Stomach (tissue), 9 donors: ENCODE data around the gene DNAJC15. TPM values are rescaled to one million over a fixed set of nuclear protein-coding genes. Genes with fewer than 3 reads are reported as not detected.

ENCODE experiments used
- DNase-seq, 2 donors: peaks; one replicate each; pipeline versions ENCODE4 v3.0.0 to v3.0.0-alpha.2; 2013 to 2019
- H3K27ac ChIP-seq, 5 donors: fragments of 200-600 bp in 4 of 5; sonication (generic) in 4 of 5; one replicate each; pipeline ENCODE4 v1.5.1; 2013 to 2019; ENCODE audit warnings: mild to moderate bottlenecking in 1 of 5, moderate library complexity in 1 of 5
- H3K27me3 ChIP-seq, 3 donors: fragments of 200-600 bp; sonication (generic); one replicate each; pipeline ENCODE4 v1.5.1; 2017 to 2019; ENCODE audit warnings: mixed run types in 1 of 3
- H3K36me3 ChIP-seq, 4 donors: fragments of 200-600 bp; sonication (generic); 1 replicate in 3 of 4; 2 replicates in 1 of 4; pipeline ENCODE4 v1.5.1; 2016 to 2019
- H3K4me1 ChIP-seq, 4 donors: fragments of 200-600 bp; sonication (generic); one replicate each; pipeline ENCODE4 v1.5.1; 2016 to 2019
- H3K4me3 ChIP-seq, 4 donors: fragments of 200-600 bp; sonication (generic) in 3 of 4; one replicate each; pipeline ENCODE4 v1.5.1; 2016 to 2019; ENCODE audit warnings: mild to moderate bottlenecking in 1 of 4
- H3K9me3 ChIP-seq, 4 donors: fragments of 200-600 bp; sonication (generic); one replicate each; pipeline ENCODE4 v1.5.1; 2016 to 2019
- CTCF ChIP-seq, 7 experiments: fragments of 450-650 bp in 4 of 7; fragments of 200-600 bp in 3 of 7; sonication (generic) in 3 of 7; IDR thresholded peaks; one replicate each; pipeline ENCODE4 v1.5.1; 2016 to 2019; ENCODE audit warnings: antibody characterized with exemption in 7 of 7, control low read depth in 2 of 7, mild to moderate bottlenecking in 1 of 7
- EP300 ChIP-seq: sonication (generic); formaldehyde crosslinking; IDR thresholded peaks from one replicate; pipeline ENCODE4 v1.6.1; 2017; ENCODE audit warnings: antibody characterized with exemption
- POLR2A ChIP-seq, 4 donors: fragments of 450-650 bp; IDR thresholded peaks; one replicate each; pipeline ENCODE4 v1.6.1; 2016; ENCODE audit warnings: antibody characterized with exemption in 4 of 4, control low read depth in 2 of 4, mild to moderate bottlenecking in 1 of 4, moderate library complexity in 1 of 4
- POLR2AphosphoS5 ChIP-seq, 3 donors: sonication (generic); formaldehyde crosslinking; IDR thresholded peaks; one replicate each; pipeline ENCODE4 v1.6.1; 2016; ENCODE audit warnings: antibody characterized with exemption in 3 of 3
- WGBS, 5 donors: extraction: QIAGEN DNeasy Blood & Tissue Kit in 3 of 5; methylation state at CpG; one replicate each; pipeline versions ENCODE4 v1.1.5 to v1.1.7; 2013 to 2018; 5-methylcytosine and 5-hydroxymethylcytosine counted together
- intact Hi-C: fragments of 100-400 bp; cut with DNase I; formaldehyde crosslinking; loops from one replicate; pipeline ENCODE4 v1.15.1; 2023; ENCODE audit warnings: low total_unique reads
- polyA plus RNA-seq, 3 donors: library from polyadenylated mRNA; stranded (reverse); fragments of 200-250 nt; gene quantifications; one replicate each; pipeline ENCODE4 v1.2.3, GENCODE V29; 2013
- total RNA-seq, 5 donors: library from RNA; depleted of rRNA; stranded (reverse); fragments of >200 nt; gene quantifications; one replicate each; pipeline versions ENCODE4 v1.1.0 to v1.2.3, GENCODE V29; 2014 to 2016
- donor health status: healthy with polysubstance abuse.
- donor health status: Bipolar disorder and iron deficiency.
- donor health status: healthy.

DNAJC15 gene
- total and polyA plus RNA-seq, 8 donors: 4.5 to 19.3 (median 10.7) TPM

- Histone ChIP-seq H3K4me3 (no peak overlapping the region), H3K27me3 (no peaks in the 10 kb centered on the region), H3K27ac (no peak overlapping the region), H3K36me3 (no peaks in the 10 kb centered on the region), H3K4me1 (no peaks in the 10 kb centered on the region), H3K9me3 (no peaks in the 10 kb centered on the region)
- DNase-seq: no peak
- WGBS, 5 donors: 69 to 79% (median 75%) methylated on average over 5 of the region's 5 CpGs
- intact Hi-C loops: no loop called here
- TF ChIP-seq POLR2A (IDR thresholded peaks at IDR 0.05) (no peak), EP300 (no peak), POLR2AphosphoS5 (IDR thresholded peaks at IDR 0.05) (no peak), CTCF (IDR thresholded peaks at IDR 0.05) (no peak)
These were observed 130.8 kb downstream of the DNAJC15 start for GRCh38 chr13:43154156-43154651.

- WGBS, 5 donors: 83 to 94% (median 92%) methylated on average over 3 of the region's 3 CpGs
- Histone ChIP-seq H3K4me3 (no peak overlapping the region), H3K4me1 (no peaks in the 10 kb centered on the region), H3K36me3 (no peaks in the 10 kb centered on the region), H3K27me3 (no peaks in the 10 kb centered on the region), H3K27ac (no peak overlapping the region), H3K9me3 (no peaks in the 10 kb centered on the region)
- DNase-seq: no peak
- intact Hi-C loops: no loop called here
- TF ChIP-seq CTCF (IDR thresholded peaks at IDR 0.05): no peak
- TF ChIP-seq EP300: no peak
- TF ChIP-seq POLR2A (IDR thresholded peaks at IDR 0.05): no peak
- TF ChIP-seq POLR2AphosphoS5 (IDR thresholded peaks at IDR 0.05): no peak
These were observed 131.5 kb downstream of the DNAJC15 start for GRCh38 chr13:43154839-43155238.

DNA sequence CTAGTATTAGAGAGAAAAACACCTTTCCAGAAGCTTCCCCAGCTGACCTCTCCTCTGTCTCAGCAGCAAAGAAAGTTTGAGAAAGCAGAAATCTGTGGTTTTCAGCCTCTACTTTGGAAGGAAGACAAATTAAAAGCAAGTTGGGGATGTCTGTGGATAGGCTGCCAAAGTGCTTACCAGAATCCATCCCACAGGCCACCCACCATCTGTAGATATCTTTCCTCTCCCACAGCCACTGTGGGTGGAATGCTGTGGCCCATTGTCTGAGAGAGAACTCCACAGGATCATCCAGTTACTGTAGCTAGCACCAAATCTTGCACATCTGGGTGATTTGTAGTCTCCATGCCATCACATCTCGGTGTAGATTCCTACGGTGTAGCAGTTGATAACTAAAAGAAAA lies 133.5 kb downstream of the DNAJC15 start:
- no peaks in the 10 kb centered on the region for H3K36me3 ChIP-seq
- H3K27me3 ChIP-seq: no peaks in the 10 kb centered on the region
- no peak overlapping the region for H3K4me3 ChIP-seq
- 92 to 100% (median 96%) methylated on average over 2 of the region's 2 CpGs for WGBS, 5 donors
- TF ChIP-seq EP300: no peak
- no peak for TF ChIP-seq POLR2AphosphoS5 (IDR thresholded peaks at IDR 0.05)
- no peak for TF ChIP-seq POLR2A (IDR thresholded peaks at IDR 0.05)
- no peak for TF ChIP-seq CTCF (IDR thresholded peaks at IDR 0.05)
- no peak for DNase-seq
- no peaks in the 10 kb centered on the region for H3K4me1 ChIP-seq
- H3K9me3 ChIP-seq: no peaks in the 10 kb centered on the region
- H3K27ac ChIP-seq: no peak overlapping the region
- intact Hi-C loops: no loop called here

DNA sequence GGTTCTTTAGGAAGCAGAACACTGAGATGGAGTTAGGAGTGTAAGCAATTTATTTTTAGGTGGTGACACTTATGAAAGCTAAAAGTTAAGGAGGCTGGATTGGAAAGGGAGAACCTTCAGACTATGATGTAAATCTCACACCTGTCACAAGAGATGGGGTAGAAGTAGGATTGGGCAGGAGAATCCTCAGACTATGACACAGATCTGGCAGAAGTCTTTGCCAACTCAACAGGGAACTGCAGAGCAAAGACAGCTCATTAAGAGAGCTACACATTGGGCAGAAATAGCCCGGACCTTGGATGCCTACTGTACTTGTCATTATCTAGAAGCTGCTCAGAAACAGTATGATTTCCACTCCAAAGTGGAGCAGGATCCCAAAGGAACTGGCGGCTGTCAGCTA lies 134.4 kb downstream of the DNAJC15 start:
- Histone ChIP-seq H3K27me3 (no peaks in the 10 kb centered on the region), H3K9me3 (no peaks in the 10 kb centered on the region), H3K27ac (no peak overlapping the region), H3K4me3 (no peak overlapping the region), H3K36me3 (no peaks in the 10 kb centered on the region), H3K4me1 (no peaks in the 10 kb centered on the region)
- 43 to 95% (median 64%) methylated on average over 1 to 2 of the region's 2 CpGs for WGBS, 5 donors
- intact Hi-C loops: no loop called here
- DNase-seq: no peak
- TF ChIP-seq EP300 (no peak), CTCF (IDR thresholded peaks at IDR 0.05) (no peak), POLR2AphosphoS5 (IDR thresholded peaks at IDR 0.05) (no peak), POLR2A (IDR thresholded peaks at IDR 0.05) (no peak)
